Left hindlimb (tissue), 1 donor: ENCODE data around the gene OR5B17.
"Not testable (repeated sequence)": the region's sequence is repeated elsewhere in the genome, so short reads cannot be mapped to it uniquely, and the experiment has no call there.

Source experiments
- DNase-seq: peaks from one replicate; pipeline ENCODE4 v3.0.0-alpha.2; 2018

Gene OR5B17

GRCh38 chr11:58358969-58359368 lies at the start of gene OR5B17:
TSS of gene OR5B17 (minus strand) at chr11:58359069. CDS start at chr11:58359069, 0 bp downstream.
- DNase-seq = no peak

GRCh38 chr11:58406774-58407173 lies 47.9 kb upstream of the OR5B17 start, which contains the start of gene OR5B3:
TSS of gene OR5B3 (minus strand) at chr11:58406874. CDS start at chr11:58403409, 3,465 bp downstream.
- no peak for DNase-seq

- not testable (repeated sequence) for DNase-seq
These were observed 40.8 kb upstream of the OR5B17 start for GRCh38 chr11:58399622-58400021.

GRCh38 chr11:58395581-58395980 lies 36.7 kb upstream of the OR5B17 start:
- DNase-seq = no peak

- DNase-seq = no peak
These were observed 35.3 kb upstream of the OR5B17 start for GRCh38 chr11:58394195-58394594.

GRCh38 chr11:58392746-58393145 lies 33.9 kb upstream of the OR5B17 start:
- DNase-seq = no peak

GRCh38 chr11:58391879-58392278 lies 33.0 kb upstream of the OR5B17 start:
- no peak for DNase-seq

- DNase-seq = no peak
These were observed 31.7 kb upstream of the OR5B17 start for GRCh38 chr11:58390551-58391063.

GRCh38 chr11:58354727-58355126 lies 4.1 kb downstream of the OR5B17 start:
- DNase-seq = no peak

- DNase-seq = no peak
These were observed 13.7 kb downstream of the OR5B17 start for GRCh38 chr11:58345204-58345603.

GRCh38 chr11:58334708-58335107 lies 24.2 kb downstream of the OR5B17 start:
- no peak for DNase-seq

- DNase-seq = no peak
These were observed 28.0 kb downstream of the OR5B17 start for GRCh38 chr11:58330861-58331260.

GRCh38 chr11:58318532-58318931 lies 40.3 kb downstream of the OR5B17 start:
- no peak for DNase-seq

- no peak for DNase-seq
These were observed 42.7 kb downstream of the OR5B17 start for GRCh38 chr11:58316142-58316541.
